NCI-H2107 (cell line): ENCODE measurements around the gene DNAH10.
"Not testable (repeated sequence)": the region's sequence is repeated elsewhere in the genome, so short reads cannot be mapped to it uniquely, and the experiment has no call there.

ENCODE experiments used
- DNase-seq: peaks from one replicate; lab custom pipeline; 2025; lab: John Stamatoyannopoulos, UW

DNAH10 gene

GRCh38 chr12:123748661-123749060, 13.4 kb upstream of the DNAH10 start:
- DNase-seq, result no peak

- no peak for DNase-seq
These were observed 12.7 kb upstream of the DNAH10 start for GRCh38 chr12:123749355-123749754.

DNA sequence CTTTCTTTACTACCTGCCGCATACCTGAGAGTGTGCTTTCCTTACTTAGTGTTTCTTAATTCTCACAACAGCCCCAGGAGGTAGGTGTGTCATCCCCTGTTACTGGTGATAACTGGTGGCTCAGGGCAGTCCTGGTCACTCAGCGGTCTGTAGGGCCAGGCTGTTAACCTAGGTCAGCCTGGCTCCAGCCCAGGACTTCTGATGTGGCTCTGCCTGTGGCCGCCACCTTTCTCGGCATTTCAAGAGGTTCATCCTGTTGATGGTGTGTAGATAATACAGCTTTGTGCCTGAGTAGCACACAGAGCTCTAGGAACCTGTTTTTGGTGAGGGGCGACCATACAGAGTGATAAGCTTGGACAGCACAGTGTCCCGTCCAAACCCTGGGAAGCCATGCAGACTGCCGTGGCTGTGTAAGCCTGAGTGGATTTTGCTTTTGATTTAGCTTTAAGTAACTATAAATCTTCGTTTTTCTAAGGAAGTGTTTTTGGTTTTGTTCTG, 11.9 kb upstream of the DNAH10 start:
- no peak for DNase-seq

GRCh38 chr12:123752046-123752445, 10.1 kb upstream of the DNAH10 start:
- DNase-seq, result no peak

GRCh38 chr12:123754041-123754772, 7.9 kb upstream of the DNAH10 start:
- DNase-seq, result no peak

- no peak for DNase-seq
These were observed 4.5 kb upstream of the DNAH10 start for GRCh38 chr12:123757561-123757960.

DNA sequence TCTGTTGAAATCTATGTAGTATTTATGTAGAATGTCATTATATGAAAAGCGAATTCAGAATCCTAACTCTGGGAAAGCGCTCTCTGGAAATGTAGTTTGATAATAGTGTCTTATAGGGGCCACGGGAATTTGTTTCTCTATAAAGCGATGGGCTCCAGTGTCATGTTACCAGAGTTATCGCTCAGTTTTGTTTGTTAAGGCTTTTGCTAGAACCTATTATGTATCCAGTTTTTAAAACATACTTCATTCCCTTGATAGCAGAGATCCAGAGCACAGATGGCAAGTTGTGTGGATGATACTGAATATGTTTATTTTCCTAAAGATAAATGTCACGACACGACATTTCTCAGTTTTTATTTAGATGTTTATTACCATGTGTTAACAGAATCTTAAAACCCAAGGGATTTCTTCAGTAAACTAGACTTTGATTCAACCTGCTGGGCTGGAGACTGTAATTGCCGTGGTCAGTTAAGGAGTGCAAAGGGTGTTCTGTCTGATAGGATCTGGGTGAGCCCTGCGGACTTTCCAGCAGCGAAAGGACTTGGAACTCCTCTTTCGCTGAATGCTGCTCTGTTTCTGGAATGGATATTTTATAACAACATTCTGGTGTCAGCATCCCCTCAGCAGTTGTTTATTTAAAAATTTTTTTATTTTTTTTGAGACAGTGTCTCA, 1.7 kb upstream of the DNAH10 start:
- DNase-seq, result no peak

GRCh38 chr12:123762715-123763052, 583 bp downstream of the DNAH10 start:
- DNase-seq, result no peak

GRCh38 chr12:123763093-123763492, 992 bp downstream of the DNAH10 start:
- no peak for DNase-seq

DNA sequence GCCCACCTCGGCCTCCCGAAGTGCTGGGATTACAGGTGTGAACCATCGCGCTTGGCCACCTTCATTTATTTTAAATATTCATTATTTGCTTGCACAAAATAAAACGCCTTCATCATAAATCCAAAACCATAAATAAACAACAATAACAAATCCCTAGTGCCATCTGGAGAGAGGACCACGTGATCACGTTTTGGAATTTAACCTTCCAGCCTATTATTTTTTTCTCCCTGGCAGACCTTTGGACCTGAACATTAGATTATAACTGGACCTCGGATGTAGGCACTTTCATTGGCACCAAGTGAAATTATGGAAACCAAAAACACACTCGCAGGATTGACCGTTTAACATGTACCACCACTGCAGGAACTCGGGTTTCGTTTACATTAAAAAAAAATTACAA, 2.0 kb downstream of the DNAH10 start:
- no peak for DNase-seq

DNA sequence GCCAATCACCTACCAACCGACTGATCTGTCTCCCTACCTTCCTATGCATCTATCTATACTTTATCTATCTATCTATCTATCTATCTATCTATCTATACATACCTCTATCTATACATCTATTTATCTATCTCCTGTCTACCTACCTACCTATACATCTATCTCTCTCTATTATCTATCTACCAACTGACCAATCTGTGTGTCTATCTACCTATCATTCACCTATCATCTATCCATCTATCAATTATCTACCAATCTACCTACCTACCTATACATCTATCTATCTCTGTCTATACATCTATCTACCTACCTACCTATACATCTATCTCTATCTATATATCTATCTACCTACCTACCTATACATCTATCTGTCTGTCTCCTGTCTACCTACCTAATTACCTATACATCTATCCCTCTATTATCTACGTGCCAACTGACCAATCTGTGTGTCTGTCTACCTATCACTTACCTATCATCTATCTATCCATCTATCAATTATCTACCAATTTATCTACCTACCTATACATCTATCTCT, 3.5 kb downstream of the DNAH10 start:
- no peak for DNase-seq

- DNase-seq, result no peak
These were observed 5.5 kb downstream of the DNAH10 start for GRCh38 chr12:123767613-123768012.

GRCh38 chr12:123771261-123771660, 9.2 kb downstream of the DNAH10 start:
- DNase-seq, result no peak

DNA sequence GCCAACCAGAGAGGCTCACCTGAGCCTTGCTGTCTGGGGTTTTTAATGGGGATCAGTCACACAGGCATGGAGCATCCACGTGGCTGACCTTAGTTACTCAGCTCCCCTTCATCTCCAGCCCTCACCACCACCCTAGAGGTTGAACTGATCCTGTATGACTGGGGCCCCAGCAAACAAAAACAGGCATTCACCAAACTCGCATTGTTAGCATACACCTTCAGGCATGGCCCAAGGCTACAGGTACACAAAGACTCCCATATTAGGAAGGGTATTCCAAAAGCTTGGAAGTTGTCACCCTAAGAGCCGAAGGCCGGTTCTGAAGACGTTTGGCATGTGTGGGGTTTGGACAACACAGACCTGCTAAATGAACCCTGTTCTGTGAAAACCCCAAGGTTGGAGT, 10.0 kb downstream of the DNAH10 start:
- DNase-seq, result no peak

GRCh38 chr12:123773375-123773774, 11.3 kb downstream of the DNAH10 start:
- DNase-seq, result no peak

GRCh38 chr12:123779551-123779950, 17.4 kb downstream of the DNAH10 start:
- no peak for DNase-seq

DNA sequence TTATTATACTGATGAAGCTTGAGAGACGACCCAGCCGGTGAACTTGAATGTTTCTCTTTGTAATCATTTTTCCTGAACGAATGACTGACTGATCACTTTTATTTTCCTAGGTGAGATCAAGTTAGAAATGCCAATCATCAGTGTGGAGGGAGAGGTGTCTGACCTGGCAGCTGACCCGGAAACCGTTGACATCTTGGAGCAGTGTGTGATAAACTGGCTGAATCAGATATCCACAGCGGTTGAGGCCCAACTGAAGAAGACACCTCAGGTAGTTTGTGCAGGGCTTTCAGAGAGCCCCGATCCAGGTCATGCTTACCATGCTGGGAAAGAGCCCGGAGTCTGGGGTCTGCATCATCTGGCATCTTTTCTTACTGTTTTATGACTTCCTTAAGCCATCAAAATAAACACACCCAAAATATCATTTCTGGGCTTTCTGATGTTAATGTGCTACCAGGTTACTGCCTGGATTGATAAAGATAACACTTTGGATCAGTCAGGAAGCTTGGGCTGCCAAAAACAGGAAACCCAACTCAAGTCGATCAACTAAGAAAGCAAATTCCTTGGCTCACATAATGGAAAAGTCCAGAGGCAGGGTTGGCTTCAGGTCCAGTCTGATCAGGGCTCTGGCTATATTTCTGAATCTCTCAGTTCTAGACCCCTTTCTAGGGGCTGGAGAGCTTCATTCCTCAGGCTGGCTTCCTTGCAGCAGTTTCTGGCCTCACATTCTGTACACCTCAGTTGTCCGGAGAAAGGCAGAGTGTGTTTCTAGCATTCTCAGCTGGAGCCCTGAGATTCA, 21.1 kb downstream of the DNAH10 start:
- no peak for DNase-seq

DNA sequence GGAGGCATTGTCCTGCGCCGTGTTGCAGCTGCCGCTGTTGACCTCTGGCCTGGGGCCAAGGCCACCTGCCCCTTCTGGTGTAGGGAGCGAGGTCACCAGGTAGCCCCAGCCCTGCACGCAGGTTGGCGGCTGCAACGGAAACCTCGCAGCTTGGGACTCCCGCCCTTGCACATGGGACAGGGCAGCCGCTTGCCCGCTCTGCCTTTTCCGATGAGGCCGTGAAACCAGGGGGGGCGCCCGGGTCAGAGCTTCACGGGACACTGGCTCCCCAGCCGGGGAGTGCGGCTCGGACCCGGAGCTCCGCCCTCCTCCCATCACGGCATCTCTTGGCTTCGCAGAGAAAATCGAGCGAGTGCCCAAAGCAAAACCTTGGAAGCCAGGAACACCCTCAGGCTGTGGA, 25.4 kb downstream of the DNAH10 start:
- no peak for DNase-seq

DNA sequence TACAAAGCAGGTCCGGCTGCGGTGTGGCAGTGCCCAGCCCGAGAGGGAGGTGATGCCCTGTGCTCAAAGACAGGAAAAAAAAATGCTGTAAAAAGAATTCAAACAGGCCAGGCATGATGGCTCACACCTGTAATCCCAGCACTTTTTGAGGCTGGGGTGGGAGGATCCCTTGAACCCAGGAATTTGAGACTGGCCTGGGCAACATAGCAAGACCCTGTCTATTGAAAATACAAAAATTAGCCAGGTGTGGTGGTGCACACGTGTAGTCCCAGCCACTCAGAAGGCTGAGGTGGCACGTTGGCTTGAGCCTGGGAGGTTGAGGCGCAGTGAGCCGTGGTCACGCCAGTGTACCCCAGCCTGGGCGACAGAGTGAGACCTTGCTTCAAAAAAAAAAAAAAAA, 26.4 kb downstream of the DNAH10 start:
- DNase-seq, result no peak

GRCh38 chr12:123789422-123789821, 27.3 kb downstream of the DNAH10 start:
- DNase-seq, result not testable (repeated sequence)

DNA sequence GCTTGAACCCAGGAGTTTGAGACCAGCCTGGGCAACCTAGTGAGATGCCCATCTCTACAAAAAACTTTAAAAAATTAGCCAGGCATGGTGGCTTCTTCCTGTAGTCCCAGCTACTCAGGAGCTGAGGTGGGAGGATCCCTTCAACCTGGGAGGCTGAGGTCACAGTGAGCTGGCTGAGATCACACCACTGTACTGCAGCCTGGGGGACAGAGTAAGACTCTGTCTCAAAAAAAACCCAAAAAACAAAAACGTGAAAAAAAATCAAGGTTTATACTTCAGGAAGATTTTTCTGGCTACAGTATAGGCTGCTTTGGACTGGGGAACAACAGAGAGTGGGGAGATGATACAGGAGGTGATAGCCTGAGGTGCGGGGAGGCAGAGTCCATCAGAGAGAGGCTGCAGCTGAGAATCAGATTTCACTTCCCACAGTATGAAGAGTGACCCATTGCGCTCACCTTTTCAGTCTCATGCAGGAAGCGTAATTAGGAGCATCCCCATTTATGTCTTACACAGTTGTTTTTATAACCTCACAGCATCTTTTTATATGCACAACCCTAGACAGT, 28.9 kb downstream of the DNAH10 start:
- no peak for DNase-seq

DNA sequence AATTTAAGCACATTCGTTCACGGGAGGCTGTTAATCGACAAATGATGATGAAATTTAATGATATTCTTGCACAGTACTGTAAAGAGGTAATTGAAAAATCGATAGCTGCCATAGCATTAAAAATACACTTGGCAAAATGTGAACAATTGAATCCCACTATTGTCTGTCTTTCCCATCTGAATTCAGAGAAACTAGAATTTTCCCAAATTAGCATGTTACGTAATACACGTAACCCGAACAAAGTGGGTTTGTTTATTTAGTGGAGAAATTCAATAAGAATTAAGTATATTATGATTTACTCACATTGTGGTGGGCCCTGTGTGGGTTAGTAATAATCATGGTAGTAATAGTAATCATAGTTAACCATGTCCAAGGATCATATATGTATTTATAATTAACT, 31.9 kb downstream of the DNAH10 start:
- DNase-seq, result no peak
